ENCODE data around the gene TGM4.

The TGM4 gene

GRCh38 chr3:44918581-44918980 is 44.2 kb downstream of the TGM4 start:
- Histone ChIP-seq H3K4me3 (ENCODE audit: low read depth, low read length) (no peak overlapping the region), H3K27me3 (ENCODE audit: insufficient read depth, low read depth, severe bottlenecking) (no peaks in the 10 kb centered on the region), H3K36me3 (no peaks in the 10 kb centered on the region), H3K27ac (no peak overlapping the region), H3K9me3 (ENCODE audit: severe bottlenecking) (no peaks in the 10 kb centered on the region)
- no peak for DNase-seq
- no peak for TF ChIP-seq CTCF (IDR thresholded peaks at IDR 0.05; ENCODE audit: low read depth, low read length)

- no peak overlapping the region for H3K27ac ChIP-seq
- no peak for DNase-seq
- no peaks in the 10 kb centered on the region for H3K9me3 ChIP-seq (ENCODE audit: severe bottlenecking)
- TF ChIP-seq CTCF (IDR thresholded peaks at IDR 0.05; ENCODE audit: low read depth, low read length): no peak
- no peak overlapping the region for H3K4me3 ChIP-seq (ENCODE audit: low read depth, low read length)
- H3K27me3 ChIP-seq (ENCODE audit: insufficient read depth, low read depth, severe bottlenecking): no peaks in the 10 kb centered on the region
- H3K36me3 ChIP-seq: no peaks in the 10 kb centered on the region
Measured at GRCh38 chr3:44920081-44920480, 45.7 kb downstream of the TGM4 start.

- H3K27ac ChIP-seq: no peak overlapping the region
- no peaks in the 10 kb centered on the region; the same call in 1 of the 2 replicates for H3K36me3 ChIP-seq
- no peak for DNase-seq
Measured at GRCh38 chr3:44923632-44924456, 49.4 kb downstream of the TGM4 start.

DNA sequence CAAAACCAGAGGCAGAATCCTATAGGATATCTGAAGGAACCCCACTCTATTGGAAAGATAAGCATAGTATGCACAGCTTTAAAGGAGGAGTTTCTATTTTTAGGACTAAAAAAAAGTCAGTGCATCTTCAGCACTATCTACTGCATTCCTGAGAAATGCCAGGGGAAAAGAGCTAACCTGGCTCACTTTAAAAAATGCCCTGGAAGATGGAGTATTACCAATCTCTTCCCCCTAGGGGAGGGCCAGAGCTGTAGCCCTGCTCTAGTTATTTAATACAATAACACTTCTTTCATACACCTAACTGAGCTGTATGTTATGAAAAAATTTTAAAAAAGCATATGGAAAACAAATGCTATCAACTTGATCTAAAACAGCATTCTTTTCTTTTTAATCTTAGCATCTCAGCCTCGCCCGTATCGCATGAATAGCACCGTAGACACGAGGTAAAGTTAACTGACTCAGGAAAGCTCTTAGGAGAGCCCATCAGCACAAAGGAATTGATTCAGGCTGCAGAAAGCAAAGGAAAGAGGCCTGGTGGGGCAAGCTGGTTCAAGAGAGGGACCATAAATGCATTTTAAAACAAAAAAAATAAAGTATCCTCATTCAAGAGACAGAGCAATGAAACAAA is 50.2 kb downstream of the TGM4 start:
- Histone ChIP-seq H3K9me3 (ENCODE audit: severe bottlenecking) (no peaks in the 10 kb centered on the region), H3K4me3 (ENCODE audit: low read depth, low read length) (no peak overlapping the region), H3K36me3 (no peaks in the 10 kb centered on the region; the same call in 1 of the 2 replicates), H3K27me3 (ENCODE audit: insufficient read depth, low read depth, severe bottlenecking) (no peaks in the 10 kb centered on the region), H3K27ac (no peak overlapping the region)
- TF ChIP-seq CTCF (IDR thresholded peaks at IDR 0.05; ENCODE audit: low read depth, low read length): no peak
- no peak for DNase-seq

More at GRCh38 chr3:44923632-44924456, 49.4 kb downstream of the TGM4 start:
- Histone ChIP-seq H3K9me3 (ENCODE audit: severe bottlenecking) (no peaks in the 10 kb centered on the region), H3K4me3 (ENCODE audit: low read depth, low read length) (no peak overlapping the region), H3K27me3 (ENCODE audit: insufficient read depth, low read depth, severe bottlenecking) (no peaks in the 10 kb centered on the region)
- no peak for TF ChIP-seq CTCF (IDR thresholded peaks at IDR 0.05; ENCODE audit: low read depth, low read length)

GRCh38 chr3:44926172-44926571 is 51.8 kb downstream of the TGM4 start:
- Histone ChIP-seq H3K36me3 (no peaks in the 10 kb centered on the region; the same call in none of the 2 replicates), H3K27ac (no peak overlapping the region), H3K9me3 (ENCODE audit: severe bottlenecking) (no peaks in the 10 kb centered on the region), H3K4me3 (ENCODE audit: low read depth, low read length) (no peak overlapping the region), H3K27me3 (ENCODE audit: insufficient read depth, low read depth, severe bottlenecking) (no peaks in the 10 kb centered on the region)
- peak; percentile 24; the same call in 1 of the 2 replicates for TF ChIP-seq CTCF (IDR thresholded peaks at IDR 0.05; ENCODE audit: low read depth, low read length)
- DNase-seq: no peak

Measured in WERI-Rb-1 (cell line).